Neutrophil (primary cell): ENCODE data around the gene FGF12.

Experiments
- H3K27ac ChIP-seq: fragments of 200-600 bp; sonication (generic); 2 replicates; pipeline ENCODE4 v1.5.1; 2016; ENCODE audit warnings: mild to moderate bottlenecking, moderate library complexity
- H3K27me3 ChIP-seq: fragments of 200-600 bp; sonication (generic); 2 replicates; pipeline ENCODE4 v1.6.0; 2016; ENCODE audit warnings: mild to moderate bottlenecking
- H3K36me3 ChIP-seq: fragments of 200-600 bp; sonication (generic); 2 replicates; pipeline ENCODE4 v1.5.1; 2017
- H3K4me1 ChIP-seq, 2 experiments: fragments of 200-600 bp in 1 of 2; sonication (generic) in 1 of 2; 1 replicate in 1 of 2; 2 replicates in 1 of 2; pipeline versions ENCODE4 v1.5.1 to v1.6.1; 2013 to 2016; ENCODE audit warnings: low read depth in 1 of 2, low read length in 1 of 2, mild to moderate bottlenecking in 1 of 2, moderate library complexity in 1 of 2; ENCODE audit not compliant: control insufficient read depth in 1 of 2, insufficient read depth in 1 of 2
- H3K4me3 ChIP-seq, 2 experiments: fragments of 200-600 bp in 1 of 2; sonication (generic) in 1 of 2; 1 replicate in 1 of 2; 2 replicates in 1 of 2; pipeline ENCODE4 v1.5.1; 2013 to 2016; ENCODE audit warnings: low read depth in 1 of 2, low read length in 1 of 2, mild to moderate bottlenecking in 1 of 2, moderate library complexity in 1 of 2
- H3K9me3 ChIP-seq: fragments of 200-600 bp; sonication (generic); 2 replicates; pipeline ENCODE4 v1.5.1; 2016
- TF ChIP-seq, protein P1 (sequence below): fragments of 200-600 bp; sonication (generic); IDR thresholded peaks from 2 replicates; pipeline ENCODE4 v1.5.1; 2016; ENCODE audit warnings: antibody characterized with exemption

FGF12 gene

DNA sequence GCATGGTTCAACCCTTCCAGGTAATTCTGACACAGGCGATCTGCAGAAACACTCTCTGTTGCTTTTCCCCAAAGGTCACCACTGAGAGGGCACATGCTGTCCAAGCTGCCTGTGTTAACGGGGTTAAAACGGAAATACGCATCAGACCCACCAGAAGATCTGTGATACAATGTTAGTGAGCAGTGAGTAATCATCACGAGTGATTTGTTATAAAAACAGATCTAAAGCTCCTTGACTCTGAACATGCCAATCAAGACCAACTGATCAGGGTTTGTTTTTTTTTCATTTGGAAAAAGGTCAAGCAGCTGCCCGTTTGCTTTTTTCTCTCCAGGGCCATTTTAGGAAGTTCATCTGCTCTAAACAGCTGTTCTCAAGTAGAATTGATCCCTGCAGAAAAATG, 43.2 kb downstream of the FGF12 start:
- TF ChIP-seq, protein P1, sequence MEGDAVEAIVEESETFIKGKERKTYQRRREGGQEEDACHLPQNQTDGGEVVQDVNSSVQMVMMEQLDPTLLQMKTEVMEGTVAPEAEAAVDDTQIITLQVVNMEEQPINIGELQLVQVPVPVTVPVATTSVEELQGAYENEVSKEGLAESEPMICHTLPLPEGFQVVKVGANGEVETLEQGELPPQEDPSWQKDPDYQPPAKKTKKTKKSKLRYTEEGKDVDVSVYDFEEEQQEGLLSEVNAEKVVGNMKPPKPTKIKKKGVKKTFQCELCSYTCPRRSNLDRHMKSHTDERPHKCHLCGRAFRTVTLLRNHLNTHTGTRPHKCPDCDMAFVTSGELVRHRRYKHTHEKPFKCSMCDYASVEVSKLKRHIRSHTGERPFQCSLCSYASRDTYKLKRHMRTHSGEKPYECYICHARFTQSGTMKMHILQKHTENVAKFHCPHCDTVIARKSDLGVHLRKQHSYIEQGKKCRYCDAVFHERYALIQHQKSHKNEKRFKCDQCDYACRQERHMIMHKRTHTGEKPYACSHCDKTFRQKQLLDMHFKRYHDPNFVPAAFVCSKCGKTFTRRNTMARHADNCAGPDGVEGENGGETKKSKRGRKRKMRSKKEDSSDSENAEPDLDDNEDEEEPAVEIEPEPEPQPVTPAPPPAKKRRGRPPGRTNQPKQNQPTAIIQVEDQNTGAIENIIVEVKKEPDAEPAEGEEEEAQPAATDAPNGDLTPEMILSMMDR, result no peak
- H3K27me3 ChIP-seq, result no peaks in the 10 kb centered on the region
- H3K27ac ChIP-seq, result no peak overlapping the region
- H3K36me3 ChIP-seq, result no peaks in the 10 kb centered on the region
- H3K9me3 ChIP-seq, result no peaks in the 10 kb centered on the region
- H3K4me1 ChIP-seq, result no peaks in the 10 kb centered on the region
- H3K4me3 ChIP-seq, result no peak overlapping the region

DNA sequence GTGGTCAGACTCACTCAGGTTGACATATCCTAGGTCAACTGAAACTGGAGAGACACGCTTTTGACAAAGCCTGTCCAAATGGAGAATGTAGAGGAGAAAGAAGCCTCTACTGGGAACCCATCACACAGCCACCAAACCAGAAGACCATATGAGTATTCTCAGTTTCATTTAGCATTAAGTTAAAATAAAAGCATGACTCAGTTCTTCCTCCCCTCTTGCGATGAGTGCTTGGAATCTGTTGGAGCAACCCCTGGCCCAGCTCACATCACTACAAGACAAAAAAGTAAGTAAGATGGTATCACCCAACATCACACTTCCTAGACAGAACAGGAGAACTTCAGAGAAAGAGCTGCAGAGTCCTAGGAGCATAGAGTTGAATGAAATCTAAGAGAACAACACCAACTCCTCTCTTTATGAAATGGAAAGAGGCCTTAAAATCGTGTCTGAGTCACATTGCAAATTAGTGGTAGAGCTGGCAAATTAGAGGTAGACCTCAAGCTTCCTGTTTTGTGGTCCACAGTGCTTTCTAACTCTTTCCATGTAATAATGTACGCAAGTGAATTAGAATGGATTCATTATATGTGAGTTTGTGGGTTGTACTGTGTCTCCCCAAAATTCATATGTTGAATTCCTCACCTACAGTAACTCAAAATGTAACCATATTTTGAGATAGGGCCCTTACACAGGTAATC, 51.2 kb downstream of the FGF12 start:
- Histone ChIP-seq H3K9me3 (no peaks in the 10 kb centered on the region), H3K4me1 (no peaks in the 10 kb centered on the region), H3K27me3 (no peaks in the 10 kb centered on the region), H3K27ac (no peak overlapping the region), H3K4me3 (no peak overlapping the region), H3K36me3 (no peaks in the 10 kb centered on the region)
- TF ChIP-seq, protein P1, result no peak

DNA sequence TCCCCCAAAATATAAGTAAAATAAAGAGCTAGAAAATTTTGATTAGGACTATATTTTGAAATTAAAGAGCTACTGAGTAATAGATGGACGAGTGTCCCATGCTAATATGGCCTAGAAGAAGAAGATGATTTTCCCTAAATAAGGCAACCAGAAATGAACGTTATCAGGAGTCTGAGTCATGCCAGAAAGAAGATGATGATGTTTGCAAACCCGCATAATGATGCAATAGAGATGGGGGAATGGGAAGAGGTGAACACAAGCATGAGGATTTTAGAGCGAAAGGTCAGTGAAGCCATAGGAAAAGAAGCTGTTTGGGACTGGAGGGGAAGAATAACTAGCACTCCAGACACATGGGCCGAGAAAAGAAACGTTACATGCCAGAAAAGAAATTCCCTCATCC, 71.7 kb downstream of the FGF12 start:
- Histone ChIP-seq H3K4me1 (no peaks in the 10 kb centered on the region), H3K4me3 (no peak overlapping the region), H3K36me3 (no peaks in the 10 kb centered on the region), H3K27ac (no peak overlapping the region), H3K9me3 (no peaks in the 10 kb centered on the region), H3K27me3 (no peaks in the 10 kb centered on the region)
- TF ChIP-seq, protein P1, result no peak

DNA sequence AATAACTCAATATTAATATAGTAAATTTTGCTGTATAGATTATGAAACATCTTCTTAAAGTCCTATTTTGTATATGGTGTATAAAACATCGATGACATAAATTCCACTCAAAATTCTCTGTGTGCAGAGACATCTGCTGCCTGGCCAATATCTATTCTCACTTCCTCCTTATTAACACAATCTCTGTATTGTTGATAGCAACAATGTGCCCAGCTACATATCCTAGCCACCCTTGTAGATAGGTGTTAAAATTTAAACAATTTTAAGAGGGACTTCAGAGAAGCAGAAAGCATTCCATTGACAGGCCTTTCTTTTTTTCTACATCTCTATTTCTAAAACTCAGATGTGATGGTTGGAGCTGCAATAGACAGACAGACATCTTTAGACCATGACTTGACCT, 72.3 kb downstream of the FGF12 start:
- Histone ChIP-seq H3K36me3 (no peaks in the 10 kb centered on the region), H3K4me1 (no peaks in the 10 kb centered on the region), H3K27me3 (no peaks in the 10 kb centered on the region), H3K27ac (no peak overlapping the region), H3K4me3 (no peak overlapping the region), H3K9me3 (no peaks in the 10 kb centered on the region)
- TF ChIP-seq, protein P1, result no peak

DNA sequence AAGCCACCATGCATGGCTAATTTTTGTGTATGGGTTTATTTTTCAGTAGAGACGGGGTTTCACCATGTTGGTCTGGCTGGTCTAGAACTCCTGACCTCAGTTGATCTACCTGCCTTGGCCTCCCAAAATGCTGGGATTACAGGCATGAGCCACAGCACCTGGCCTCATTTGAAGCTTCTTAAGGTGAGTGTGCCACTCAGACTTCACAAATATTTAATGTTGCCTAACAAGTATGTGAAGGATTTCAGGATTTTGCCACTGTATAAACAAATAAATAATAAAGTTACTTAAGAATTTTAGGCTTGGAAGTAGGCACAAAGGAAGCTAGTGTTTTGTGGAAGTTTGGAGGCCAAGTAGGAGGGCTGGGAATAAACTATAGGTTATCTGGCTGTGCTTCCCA, 73.5 kb downstream of the FGF12 start:
- Histone ChIP-seq H3K4me3 (no peak overlapping the region), H3K4me1 (no peaks in the 10 kb centered on the region), H3K27ac (no peak overlapping the region), H3K9me3 (no peaks in the 10 kb centered on the region), H3K36me3 (no peaks in the 10 kb centered on the region), H3K27me3 (no peaks in the 10 kb centered on the region)
- TF ChIP-seq, protein P1, result no peak
